Suppressor macrophage (primary cell): ENCODE results near the gene TEAD1.
"Not testable (repeated sequence)": the region's sequence is repeated elsewhere in the genome, so short reads cannot be mapped to it uniquely, and the experiment has no call there.

Source experiments
- DNase-seq, 4 experiments: peaks; one replicate each; pipeline ENCODE4 v3.0.0-alpha.2; 2020 to 2022

The TEAD1 gene

DNA sequence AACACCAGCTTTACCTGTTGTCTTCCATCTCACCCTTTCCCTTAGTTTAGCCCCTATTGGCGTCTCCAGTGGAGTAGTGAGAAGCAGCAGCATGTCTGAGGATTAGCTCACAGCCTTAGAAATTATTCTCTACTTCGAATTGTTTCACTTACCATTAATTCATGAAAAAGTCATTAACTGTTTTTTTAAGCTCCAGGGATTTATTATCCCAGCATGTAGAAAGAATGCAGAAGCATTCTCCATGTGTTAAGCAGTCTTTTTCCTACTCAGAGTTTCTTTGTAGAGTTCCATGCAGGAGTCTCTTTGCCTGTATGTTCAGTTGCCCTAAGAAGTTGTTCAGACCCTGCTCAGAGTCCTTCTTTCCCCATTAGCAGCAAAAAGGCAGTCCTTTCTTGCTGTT is 197.0 kb downstream of the TEAD1 start:
- no peak for DNase-seq

DNA sequence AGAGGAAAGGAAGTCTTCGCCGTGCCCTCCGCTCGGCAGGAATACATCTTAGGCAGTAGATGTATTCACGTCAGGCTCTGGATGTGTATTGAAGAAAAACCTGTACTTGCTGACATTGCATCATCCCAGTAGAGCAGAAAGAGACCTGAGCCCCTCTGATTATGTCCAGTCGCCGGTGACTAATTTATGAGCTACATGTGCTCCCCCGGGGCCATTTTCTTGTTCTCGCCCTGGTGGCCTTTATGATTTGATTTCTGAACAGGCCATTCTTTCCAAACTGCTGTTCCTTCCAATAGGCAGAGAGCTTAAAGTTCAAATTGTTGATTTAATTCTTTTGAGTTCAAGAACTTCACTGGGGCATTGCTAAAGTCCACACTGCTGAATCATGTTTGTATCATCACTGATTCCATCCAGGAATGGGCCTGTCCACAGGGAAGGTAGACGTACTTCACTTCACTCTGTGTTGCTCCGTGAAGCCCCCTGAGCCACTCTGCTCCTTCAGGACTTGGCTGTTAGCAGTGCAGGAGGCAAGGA is 197.6 kb downstream of the TEAD1 start:
- DNase-seq: no peak

DNA sequence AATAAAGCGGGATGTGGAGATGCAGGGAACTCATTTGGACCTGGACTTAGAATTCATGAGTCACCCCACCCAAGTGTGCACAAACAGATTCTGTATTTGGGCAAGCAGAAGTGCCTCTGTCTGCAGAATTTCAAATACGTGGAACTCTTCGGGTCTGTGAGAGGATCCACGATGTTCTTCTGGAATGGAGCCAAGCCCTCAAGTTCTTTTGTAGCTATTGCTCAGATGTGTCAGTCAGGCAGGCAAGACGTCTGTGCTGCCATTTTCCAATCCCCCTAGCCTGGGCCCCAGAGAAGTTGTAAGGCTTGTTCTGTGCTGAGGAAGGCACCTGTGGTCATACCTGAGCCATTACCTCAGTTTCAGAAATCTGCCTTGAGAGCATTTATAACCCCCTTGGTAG is 202.1 kb downstream of the TEAD1 start:
- DNase-seq: no peak

DNA sequence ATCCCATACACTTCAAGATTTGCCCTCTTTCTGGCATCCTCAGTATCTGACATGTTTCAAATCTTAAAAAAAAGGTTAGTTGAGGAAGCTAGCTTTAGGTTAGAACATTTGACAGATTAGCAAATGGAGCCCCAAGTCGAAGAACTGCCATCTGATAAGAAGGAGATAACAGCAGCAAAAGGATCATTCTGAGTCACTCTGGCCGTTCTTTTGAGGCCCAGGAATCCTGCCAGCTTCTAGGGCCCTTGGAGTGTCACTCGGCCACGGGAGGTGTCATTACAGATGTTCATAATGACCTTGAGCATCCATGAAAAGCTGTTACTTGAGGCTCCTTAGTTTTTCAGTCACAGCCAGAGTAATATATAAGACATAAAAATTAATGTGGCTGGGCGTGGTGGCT is 202.8 kb downstream of the TEAD1 start:
- no peak for DNase-seq

DNA sequence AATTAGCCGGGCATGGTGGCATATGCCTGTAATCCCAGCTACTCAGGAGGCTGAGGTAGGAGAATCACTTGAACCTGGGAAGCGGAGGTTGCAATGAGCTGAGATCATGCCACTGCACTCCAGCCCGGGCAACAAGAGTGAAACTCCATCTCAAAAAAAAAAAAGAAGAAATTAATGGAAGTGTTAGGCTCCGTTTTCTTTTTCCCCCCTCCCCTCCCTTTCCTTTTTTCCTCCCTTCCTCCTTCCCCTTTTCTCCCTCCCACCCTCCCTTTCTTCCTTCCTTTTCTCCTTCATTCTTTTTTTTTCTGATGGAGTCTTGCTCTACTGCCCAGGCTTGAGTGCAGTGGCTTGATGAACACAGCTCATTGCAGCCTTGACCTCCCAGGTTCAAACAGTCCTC is 203.3 kb downstream of the TEAD1 start:
- DNase-seq: not testable (repeated sequence)

DNA sequence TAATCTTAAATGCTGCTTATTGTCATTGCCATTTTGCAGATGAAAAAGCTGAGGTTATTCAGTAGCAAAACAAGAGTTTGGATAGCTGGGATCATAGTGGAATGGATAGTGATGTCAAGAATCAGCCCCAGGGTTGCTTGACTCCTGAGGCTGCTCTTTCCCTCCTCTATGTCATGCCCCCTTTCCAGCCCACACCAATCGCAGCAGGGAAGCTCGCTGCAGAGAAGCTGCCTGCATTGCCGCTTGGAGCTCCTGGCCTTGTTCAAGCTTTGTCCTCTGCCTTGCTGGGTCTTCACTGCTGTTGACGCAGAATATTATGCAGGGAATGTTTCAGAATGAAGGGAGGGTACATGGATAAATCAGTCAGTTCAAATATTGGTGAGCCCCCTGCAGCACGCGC is 206.1 kb downstream of the TEAD1 start:
- DNase-seq: no peak

DNA sequence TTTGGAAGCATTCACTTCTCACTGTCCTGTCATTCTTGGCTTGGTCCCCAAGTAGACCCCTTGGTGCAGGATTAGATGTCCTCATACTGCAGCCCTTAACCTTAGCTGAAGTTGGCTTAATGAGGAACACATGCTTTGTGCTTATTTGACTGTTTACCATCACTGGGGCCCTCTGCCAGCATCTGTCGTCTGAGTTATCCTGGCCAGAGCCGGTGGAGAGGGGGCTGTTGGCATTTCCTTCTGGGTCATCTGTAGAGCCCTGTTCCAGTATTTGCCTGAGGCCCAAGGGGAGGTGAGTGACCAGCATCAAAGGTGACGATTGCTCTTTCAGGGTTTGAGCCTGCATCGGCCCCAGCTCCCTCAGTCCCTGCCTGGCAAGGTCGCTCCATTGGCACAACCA is 208.4 kb downstream of the TEAD1 start:
- no peak for DNase-seq

DNA sequence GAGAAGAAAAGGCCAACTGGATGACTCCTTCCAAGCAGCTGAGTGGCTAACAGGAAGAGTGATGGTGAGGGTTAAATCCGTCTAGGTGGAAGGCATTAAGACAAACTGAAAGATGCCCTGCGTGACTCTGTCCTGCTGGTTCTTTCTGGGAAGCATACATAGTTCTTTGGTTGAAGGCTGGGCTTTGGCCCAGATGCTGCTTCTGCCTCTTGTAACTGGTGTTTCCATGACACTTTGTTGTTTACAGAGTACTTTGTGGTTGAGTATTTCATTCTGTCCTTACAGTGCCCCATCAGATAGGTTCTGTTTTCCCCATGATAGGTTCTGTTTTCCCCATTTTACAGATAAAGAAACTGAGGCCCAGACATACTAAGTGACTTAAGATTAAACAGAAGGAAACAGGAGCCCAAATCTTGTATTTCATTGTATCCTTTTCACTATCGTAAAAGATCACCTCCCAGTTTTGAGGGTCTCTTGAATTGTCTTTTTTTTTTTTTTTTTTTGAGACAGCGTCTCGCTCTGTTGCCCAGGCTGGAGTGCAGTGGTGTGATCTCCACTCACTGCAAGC is 210.6 kb downstream of the TEAD1 start:
- DNase-seq: no peak

DNA sequence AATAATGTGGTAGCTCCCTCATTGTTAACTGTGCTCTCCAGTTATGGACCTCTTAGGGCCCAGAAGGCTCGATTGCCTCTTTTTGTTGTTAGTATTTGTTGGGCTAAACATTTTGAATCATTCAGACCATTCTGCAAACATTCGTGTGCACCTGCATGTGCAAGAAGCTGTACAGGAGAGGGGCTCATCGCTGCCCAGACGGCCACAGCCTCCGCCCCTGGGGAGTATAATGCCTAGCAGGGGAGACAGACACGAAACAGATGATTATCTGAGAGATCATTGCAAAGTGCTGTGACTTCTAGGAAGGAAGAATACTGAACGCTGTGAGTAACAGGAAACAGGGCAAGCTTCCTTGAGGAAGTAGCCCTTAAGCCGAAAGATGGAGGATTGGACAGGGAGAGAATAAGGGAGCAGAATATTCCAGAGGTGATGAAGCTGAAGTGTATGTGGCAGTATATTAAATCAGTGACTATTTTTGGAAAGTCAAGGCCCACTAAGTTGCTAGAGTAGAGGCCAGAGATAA is 211.6 kb downstream of the TEAD1 start:
- DNase-seq: no peak

DNA sequence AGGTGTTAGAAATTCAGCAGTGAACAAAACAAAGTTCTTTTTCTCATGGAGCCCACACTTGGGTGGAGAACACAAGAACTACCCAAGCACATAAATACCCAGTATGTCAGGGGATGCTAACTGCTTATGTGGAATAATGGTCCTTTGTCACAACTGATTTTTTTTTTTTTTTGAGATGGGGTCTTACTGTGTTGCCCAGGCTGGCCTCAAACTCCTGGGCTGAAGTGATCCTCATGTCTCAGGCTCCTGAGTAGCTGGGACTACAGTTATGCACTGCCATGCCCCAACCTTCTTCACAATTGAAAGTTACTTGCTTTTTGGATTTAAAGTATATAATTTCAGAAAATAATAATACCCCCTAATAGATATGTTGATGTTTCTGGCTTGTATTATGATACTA is 212.3 kb downstream of the TEAD1 start:
- DNase-seq: no peak

DNA sequence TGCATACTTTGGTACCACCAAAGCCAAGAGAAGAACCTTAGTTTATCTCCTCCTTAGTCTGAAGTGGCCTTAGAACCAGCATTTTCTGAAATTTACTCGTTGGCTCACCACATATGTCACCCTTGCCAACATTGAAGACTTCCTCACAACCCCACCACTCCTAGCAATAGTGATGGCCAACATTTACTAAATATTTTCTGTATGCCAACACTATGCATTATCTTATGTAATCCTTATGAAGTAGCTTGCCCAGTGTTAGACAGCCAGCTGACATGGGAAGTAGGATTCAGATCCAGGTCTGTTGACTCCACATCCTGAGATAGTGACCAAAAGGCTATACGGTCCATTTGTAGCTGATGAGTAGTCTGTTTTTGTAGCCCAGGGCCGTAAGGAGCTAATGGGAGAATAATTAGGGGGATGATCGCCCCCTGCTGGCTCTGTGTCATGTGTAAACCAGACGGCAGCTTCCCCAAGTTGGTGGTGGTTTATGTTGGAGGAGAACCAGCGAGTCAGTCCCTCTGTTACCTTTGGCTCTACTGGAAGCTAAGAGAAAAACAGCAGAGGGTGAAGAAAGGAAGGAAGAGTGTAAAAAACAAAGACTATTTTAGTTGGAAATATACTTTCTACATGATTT is 214.4 kb downstream of the TEAD1 start:
- DNase-seq: peak; percentile 80 to 87 (median 82)

DNA sequence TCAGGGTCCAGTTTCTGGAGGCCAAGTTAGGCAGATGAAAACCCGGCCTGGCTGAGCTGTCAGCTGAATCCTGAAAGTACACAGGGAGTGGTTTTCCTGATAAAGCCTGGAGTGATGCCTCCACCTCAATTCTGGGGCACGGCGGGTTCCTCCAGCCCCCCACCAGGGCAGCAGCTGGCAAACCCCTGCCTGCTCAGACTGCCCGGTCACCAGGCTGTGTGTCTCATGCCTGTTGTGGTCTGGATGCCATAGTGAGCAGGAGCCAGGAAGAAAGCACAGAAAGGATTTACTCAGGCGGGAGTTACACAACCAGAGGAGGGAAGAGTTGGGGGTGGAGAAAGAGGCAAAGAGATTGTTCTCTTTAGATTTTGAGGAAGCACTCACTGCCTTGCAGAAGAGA is 215.0 kb downstream of the TEAD1 start:
- DNase-seq: peak; percentile 78 to 91 (median 86)

DNA sequence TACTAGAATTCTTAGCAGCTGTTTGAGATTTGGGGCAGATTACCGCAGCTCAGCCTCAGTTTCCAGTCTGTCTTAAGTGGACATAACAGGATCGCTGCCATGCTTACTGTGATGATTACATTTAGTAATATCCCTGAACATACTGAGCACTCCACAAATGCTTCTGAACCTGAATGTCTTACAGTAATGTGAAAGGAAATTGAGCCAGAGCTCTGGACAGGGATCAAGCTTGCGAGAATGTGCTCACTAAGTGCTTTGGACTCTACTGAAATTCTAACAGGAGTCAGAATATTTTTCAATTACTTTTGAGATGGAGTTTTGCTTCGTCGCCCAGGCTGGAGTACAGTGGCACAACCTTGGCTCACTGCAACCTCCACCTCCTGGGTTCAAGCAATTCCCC is 216.3 kb downstream of the TEAD1 start:
- DNase-seq: no peak

DNA sequence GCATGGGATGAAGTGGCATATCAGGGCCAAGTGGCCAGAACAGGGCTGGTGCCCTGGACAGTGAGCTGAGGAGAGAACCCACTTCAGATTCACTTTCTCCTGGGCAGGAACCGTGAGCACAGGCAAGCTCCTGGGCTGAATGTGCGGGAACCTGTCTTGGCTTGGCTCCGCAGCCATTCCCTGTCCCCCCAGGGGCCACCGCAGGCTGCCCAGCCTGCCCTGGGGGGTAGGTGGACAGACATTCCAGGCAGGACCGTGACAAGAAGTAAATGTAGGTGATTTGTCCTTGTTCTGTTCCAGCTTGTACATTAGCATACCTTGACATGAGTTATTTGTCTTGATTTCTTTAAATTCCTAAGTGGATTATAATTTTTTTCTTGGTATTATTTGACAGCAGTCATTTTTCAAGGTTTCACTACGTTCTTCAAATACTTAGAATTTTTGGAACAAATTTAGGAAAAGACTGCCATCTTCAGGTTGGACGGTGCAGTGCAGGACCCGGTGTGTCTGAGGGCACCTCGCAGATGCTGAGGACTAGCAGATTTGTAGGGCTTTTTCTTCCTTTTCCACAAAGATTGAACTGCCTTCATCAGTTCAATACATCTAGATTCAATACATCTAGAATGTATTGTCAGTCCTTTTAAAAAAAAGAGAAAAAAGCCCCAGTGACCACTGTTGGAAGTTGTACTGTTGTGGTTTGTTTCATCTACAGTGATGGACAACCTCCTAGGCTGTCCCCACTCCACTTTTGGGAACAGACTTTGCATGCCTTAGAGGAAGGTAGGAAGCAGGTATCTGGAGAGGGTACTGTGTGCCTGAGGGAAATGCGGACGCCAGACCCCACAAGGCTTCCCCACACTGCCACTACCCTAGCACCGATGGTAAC is 219.8 kb downstream of the TEAD1 start:
- peak; percentile 66 to 85 (median 76) for DNase-seq

DNA sequence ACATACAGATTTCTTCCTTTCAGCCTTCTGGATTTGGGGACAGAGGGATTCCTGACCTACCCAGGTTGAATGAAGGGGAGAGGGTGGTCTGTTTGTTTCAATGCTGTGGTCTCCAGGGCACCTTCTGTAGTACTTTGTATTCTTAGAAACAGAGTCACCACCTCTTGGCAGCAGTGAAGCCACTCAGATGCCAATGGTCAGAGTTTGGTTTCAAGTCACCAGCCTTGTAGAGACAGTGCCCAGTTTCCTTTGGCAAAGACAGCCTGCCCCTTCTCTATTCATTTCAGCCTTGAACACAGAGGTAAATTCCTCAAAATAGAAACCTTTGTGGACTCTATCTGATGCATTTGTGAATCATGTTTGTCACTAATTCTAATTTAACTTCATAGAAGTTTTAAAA is 223.2 kb downstream of the TEAD1 start:
- DNase-seq: no peak

DNA sequence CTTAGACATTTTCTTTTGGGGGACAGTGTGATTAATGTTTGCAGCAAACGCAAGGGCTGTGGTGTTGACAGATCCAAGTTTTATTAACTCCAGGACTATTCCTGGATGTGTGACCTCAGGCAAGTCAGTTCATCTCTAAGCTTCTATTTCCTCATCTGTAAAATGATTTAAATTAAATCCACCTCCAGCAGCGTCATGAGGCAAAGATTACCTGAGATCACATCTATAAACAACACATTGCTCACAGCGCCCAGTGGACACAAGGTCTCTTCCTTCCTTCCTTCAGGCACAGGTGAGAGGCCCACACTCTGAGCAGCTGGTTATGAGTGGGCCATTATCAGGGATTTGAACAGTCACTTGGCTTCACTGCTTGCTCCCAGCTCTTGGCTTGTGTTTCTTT is 223.6 kb downstream of the TEAD1 start:
- DNase-seq: no peak

DNA sequence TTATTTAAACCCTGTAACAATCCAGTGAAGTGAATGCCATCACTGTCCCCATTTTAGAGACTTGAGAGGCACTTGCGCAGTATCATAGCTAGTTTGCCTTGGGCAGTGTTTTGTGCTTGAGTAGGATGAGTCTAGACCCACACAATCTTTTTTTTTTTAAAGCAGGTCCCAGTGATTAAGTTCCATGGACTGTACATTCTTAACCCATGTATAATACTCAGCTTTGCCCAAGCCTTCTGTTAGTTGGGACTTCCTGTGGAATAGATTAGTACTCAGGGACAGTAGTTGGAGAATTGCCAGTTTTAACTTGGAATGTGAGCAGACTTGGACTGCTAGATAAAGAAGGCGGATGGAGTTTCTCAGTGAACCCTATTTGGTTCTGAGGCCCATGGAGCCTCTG is 226.3 kb downstream of the TEAD1 start:
- DNase-seq: no peak

DNA sequence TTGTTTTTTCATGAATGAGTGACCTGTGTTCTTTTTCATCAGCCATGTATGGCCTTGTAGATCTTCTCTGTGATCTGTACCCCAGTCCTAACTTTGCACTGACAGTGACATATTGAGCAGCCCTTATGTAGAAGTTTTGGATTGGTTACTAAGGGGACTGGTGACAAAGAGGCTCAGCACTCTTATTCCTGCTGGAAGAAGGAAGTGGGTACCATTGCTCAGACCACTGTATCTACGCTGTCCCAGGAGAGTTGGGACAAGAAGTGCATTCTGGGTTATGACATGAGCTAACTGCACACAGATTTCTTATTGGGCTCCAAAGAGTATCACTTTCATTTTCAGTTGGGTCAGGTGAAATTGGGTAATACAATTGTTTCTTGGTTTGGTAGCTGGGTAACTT is 227.1 kb downstream of the TEAD1 start:
- no peak for DNase-seq

DNA sequence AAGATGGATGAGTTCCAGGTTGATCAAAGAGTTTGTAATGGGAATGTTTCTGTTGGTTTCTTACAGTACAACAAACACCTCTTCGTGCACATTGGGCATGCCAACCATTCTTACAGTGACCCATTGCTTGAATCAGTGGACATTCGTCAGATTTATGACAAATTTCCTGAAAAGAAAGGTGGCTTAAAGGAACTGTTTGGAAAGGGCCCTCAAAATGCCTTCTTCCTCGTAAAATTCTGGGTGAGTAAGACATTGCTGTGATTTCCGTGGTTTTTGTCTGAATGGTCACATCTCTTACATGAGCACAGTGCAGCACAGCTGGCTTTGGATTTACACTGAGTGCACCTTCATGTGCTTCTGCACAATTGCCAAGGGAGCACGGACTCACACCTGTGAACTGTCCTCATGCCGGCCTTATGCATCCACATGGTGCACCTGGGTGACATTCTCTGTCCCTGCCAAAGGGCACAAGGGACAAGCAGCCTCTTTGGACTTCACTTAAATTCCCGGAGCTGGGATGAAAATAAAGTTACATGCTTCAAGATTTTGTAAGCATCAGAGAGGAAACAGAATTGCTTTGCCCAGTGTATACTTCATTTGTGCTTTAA is 227.8 kb downstream of the TEAD1 start:
- DNase-seq: no peak

DNA sequence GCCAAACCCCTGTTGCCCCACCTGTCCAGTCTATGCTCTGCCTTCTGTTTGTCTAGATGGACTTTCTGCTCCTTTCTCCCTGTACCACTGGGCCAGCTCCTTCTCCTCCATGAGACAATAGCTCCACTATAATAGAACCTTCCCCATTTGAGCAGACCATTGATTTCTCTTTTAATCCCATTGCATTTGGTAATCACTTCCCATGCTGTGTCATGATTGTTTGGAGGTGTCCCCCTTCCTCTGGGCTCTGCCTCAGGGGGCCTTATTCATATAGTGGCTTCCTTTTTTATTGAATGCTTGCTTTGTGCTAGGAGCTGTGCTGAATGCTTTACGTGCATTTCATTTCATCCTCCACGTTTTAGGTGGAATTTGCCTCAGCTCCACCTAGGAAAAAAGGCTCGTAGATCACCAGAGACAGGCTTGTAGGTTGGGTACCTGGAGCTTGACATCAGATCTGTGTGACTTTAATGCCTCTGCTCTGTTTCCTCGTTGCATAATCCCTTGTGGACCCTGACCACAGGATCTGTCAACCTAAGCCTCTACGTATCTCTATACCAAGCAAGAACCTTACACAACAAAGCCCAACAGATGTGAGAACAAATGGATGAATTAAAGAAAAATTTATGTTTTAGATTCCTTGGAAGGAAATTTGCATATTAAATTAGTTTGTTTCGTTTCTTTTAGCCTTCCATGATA is 228.7 kb downstream of the TEAD1 start:
- DNase-seq: no peak

DNA sequence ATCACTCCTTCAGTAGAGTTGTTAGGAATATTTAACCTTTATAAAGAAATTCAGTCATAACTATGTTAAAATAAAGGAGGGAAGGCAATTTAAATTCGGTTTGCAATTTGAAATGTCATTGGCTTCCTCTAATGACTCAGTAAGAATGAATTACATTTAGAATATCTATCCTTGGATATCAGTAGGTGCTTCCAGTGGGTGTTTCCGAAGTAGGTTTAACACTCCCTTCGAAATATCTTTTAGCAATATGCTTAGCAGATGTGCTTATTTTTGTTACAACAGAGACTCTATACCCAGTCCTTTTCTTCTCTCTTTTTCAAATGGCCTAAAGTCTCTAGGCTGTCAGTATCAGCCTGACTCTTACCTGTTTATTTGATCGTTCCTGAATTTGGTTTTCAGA is 231.2 kb downstream of the TEAD1 start:
- DNase-seq: no peak

DNA sequence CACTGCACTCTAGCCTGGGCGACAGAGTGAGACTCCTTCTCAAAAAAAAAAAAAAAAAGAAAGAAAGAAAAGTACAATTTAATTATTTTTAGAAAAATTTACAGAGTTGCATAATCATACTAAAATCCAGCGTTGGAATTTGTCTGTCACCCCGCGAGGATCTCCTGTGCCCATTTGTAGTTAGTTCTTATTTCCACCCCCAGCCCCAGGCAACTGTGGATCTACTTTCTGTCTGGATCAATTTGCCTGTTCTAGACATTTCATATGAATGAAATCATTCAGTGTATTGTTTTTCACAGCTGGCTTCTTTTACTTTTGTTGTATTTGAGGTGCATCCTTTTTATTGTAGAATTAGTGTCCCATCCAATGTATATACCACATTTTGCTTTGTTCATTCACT is 232.3 kb downstream of the TEAD1 start:
- no peak for DNase-seq
